Measurements from ENCODE around the gene CTXN3. TPM values are rescaled to one million over a fixed set of nuclear protein-coding genes. Genes with fewer than 3 reads are reported as not detected.

CTXN3 gene
- polyA plus RNA-seq, 1 donor from 2014 or later, result 0.83 TPM

- TF ChIP-seq EP300 (conservative IDR thresholded peaks at IDR 0.05; ENCODE audit: poor library complexity, severe bottlenecking), result no peak
These were observed 27.1 kb upstream of the CTXN3 start (continued) for GRCh38 chr5:127621601-127622325.

- Histone ChIP-seq H3K4me3 (ENCODE audit: low read length) (no peak overlapping the region), H2AFZ (ENCODE audit: low read depth, low read length) (no peak overlapping the region), H3K27me3 (ENCODE audit: insufficient read depth, low read depth, low read length) (no peaks in the 10 kb centered on the region), H3K9ac (ENCODE audit: low read length) (no peak overlapping the region), H3K9me2 (ENCODE audit: insufficient read depth, low read length) (no peaks in the 10 kb centered on the region), H3F3A (ENCODE audit: insufficient read depth, low read length, poor library complexity, severe bottlenecking) (no peaks in the 10 kb centered on the region), H3K27ac (ENCODE audit: low read length) (no peak overlapping the region), H3K36me3 (ENCODE audit: insufficient read depth, low read length) (no peaks in the 10 kb centered on the region), H4K20me1 (ENCODE audit: insufficient read depth) (no peaks in the 10 kb centered on the region), H3K9me3 (ENCODE audit: low read length) (no peaks in the 10 kb centered on the region), H3K4me2 (ENCODE audit: low read length) (no peak overlapping the region), H3K79me2 (replicated peaks; ENCODE audit: insufficient read depth, low read length) (no peaks in the 10 kb centered on the region)
- TF ChIP-seq SMC3 (conservative IDR thresholded peaks at IDR 0.05; ENCODE audit: poor library complexity) (no peak), POLR2AphosphoS5 (IDR thresholded peaks at IDR 0.05) (no peak)
These were observed 14.9 kb upstream of the CTXN3 start for GRCh38 chr5:127634007-127634406.

- Histone ChIP-seq H3K4me3 (ENCODE audit: low read length) (no peak overlapping the region), H3K36me3 (ENCODE audit: insufficient read depth, low read length) (no peaks in the 10 kb centered on the region), H3K79me2 (replicated peaks; ENCODE audit: insufficient read depth, low read length) (no peaks in the 10 kb centered on the region), H2AFZ (ENCODE audit: low read depth, low read length) (no peak overlapping the region), H4K20me1 (ENCODE audit: insufficient read depth) (no peaks in the 10 kb centered on the region), H3K9ac (ENCODE audit: low read length) (no peak overlapping the region), H3K9me2 (ENCODE audit: insufficient read depth, low read length) (no peaks in the 10 kb centered on the region), H3K27me3 (ENCODE audit: insufficient read depth, low read depth, low read length) (no peaks in the 10 kb centered on the region), H3K9me3 (ENCODE audit: low read length) (no peaks in the 10 kb centered on the region), H3K27ac (ENCODE audit: low read length) (no peak overlapping the region), H3F3A (ENCODE audit: insufficient read depth, low read length, poor library complexity, severe bottlenecking) (no peaks in the 10 kb centered on the region), H3K4me2 (ENCODE audit: low read length) (no peak overlapping the region)
- TF ChIP-seq CTCF (IDR thresholded peaks at IDR 0.05; ENCODE audit: poor library complexity, severe bottlenecking) (no peak), REST (IDR thresholded peaks at IDR 0.05; ENCODE audit: borderline replicate concordance) (no peak), TAF1 (IDR thresholded peaks at IDR 0.05; ENCODE audit: low read depth) (no peak), EZH2 (IDR thresholded peaks at IDR 0.05; ENCODE audit: borderline replicate concordance, insufficient read depth, low read length, poor library complexity, severe bottlenecking) (no peak), MXI1 (conservative IDR thresholded peaks at IDR 0.05; ENCODE audit: poor library complexity, severe bottlenecking) (no peak), RAD21 (conservative IDR thresholded peaks at IDR 0.05) (no peak), POLR2AphosphoS5 (IDR thresholded peaks at IDR 0.05) (no peak), EP300 (conservative IDR thresholded peaks at IDR 0.05; ENCODE audit: poor library complexity, severe bottlenecking) (no peak), SMC3 (conservative IDR thresholded peaks at IDR 0.05; ENCODE audit: poor library complexity) (no peak)
These were observed 9.1 kb upstream of the CTXN3 start for GRCh38 chr5:127639828-127640227.

All from neural cell (in vitro differentiated cells).